Measurements from ENCODE around the gene TMEM91.
A peak's percentile ranks its signal among the peaks of the same experiment; 100 is the strongest.
"Not testable (repeated sequence)": the region's sequence is repeated elsewhere in the genome, so short reads cannot be mapped to it uniquely, and the experiment has no call there.

The TMEM91 gene

DNA sequence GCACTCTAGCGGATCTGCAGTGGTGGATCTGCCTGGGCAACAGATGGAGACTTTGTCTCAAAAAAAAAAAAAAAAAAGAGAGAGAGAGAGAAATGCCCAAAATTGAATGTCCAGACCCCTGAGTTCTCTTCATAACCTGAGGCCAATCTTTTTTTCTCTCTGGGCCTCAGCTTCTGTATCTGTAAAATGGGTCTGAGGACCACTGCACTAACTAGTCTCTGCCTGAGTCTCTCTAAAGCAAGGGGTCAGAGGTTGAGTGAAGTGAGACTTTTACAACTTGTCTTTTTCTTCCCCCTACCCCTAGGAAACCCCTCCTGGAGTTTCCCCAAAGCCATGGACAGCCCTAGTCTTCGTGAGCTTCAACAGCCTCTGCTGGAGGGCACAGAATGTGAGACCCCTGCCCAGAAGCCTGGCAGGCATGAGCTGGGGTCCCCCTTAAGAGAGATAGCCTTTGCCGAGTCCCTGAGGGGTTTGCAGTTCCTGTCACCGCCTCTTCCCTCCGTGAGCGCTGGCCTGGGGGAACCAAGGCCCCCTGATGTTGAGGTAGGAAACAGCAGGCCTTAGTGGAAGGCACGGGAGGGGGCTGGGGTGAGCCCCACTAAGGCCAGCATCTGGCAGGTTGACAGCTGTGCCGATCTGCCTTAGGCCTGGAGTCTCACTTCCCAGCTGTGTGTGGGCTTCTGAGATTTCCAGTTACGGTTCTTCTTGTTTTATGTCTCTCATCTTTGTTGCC is 1.8 kb downstream of the TMEM91 start:
- DNase-seq (ENCODE audit: low read depth, low spot score): no peak

GRCh38 chr19:41381536-41381935 is 5.2 kb downstream of the TMEM91 start:
- DNase-seq (ENCODE audit: low read depth, low spot score): not testable (repeated sequence)

DNA sequence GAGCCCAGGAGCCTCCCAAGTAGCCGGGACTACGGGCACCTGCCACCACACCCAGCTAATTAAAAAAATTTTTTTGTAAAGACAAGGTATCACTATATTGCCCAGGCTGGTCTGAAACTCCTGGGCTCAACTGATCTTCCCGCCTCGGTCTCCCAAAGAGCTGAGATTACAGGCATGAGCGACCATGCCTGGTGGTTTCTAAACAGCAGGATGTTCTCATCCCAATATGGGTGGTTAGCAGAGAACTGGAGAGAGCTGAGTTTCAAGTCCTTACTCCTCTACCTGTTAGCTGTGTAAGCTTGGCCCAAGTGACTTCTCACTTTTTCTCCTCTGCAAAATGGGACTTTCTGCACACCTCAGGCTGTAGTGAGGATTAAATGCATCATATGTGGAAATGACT is 8.0 kb downstream of the TMEM91 start:
- no peak for DNase-seq (ENCODE audit: low read depth, low spot score)

DNA sequence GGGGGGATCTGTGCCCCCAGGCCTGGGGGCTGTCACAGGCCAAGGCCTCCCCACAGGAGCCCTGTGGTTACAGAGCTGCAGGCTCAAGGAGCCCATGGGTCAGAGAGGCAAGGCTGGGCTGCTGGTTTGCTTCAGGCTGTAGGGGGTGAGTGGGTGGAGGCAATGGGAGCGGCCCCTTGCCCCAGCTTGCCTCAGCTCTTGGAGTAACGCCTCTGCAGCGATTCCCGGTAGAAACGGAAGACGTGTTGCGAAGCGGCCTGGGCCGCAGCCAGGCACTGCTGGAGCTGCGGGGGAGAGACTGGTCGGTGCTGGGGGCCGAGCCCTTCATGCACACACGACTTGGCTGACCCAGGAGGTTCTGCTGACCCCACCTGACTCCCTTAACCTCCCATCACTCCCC is 10.1 kb downstream of the TMEM91 start:
- DNase-seq (ENCODE audit: low read depth, low spot score): no peak

DNA sequence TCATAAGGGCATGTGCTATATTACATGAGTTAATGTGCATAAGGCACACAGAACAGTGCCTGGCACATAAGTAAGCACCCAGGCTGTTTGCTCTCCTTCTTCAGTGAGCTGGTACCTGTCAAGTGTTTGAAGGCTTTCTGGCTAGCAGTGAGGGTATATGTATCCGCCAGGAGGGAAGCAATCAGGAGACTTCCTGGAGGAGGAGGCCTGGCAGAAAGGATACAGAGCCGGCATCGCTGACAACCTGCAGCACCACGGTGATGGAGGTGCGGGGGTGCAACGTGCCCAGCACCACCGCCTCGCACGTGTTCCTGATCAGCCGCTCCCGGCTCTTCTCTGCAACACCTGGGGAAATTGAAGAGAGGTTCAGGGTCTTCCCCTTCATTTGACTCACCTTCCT is 15.3 kb downstream of the TMEM91 start:
- no peak for DNase-seq (ENCODE audit: low read depth, low spot score)

DNA sequence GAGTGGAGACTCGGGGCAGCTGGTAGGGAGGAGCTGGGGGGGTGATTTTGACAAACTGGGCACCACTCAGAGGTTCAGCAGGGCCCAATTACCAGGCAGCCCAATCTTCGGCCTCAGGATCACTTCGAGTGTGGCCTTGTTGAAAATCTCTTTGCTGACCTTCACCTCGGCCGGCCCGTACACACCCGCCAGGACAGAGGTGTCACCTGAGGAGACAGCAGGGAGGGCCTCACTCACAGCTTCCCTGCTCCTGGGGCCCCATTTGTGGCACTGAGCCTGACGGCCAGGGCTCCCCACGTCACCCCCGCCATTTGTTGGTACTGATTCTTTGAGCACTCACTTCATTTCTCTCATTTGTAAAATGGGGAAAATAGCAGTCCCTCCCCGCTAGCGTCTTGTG is 16.4 kb downstream of the TMEM91 start:
- DNase-seq (ENCODE audit: low read depth, low spot score): no peak

DNA sequence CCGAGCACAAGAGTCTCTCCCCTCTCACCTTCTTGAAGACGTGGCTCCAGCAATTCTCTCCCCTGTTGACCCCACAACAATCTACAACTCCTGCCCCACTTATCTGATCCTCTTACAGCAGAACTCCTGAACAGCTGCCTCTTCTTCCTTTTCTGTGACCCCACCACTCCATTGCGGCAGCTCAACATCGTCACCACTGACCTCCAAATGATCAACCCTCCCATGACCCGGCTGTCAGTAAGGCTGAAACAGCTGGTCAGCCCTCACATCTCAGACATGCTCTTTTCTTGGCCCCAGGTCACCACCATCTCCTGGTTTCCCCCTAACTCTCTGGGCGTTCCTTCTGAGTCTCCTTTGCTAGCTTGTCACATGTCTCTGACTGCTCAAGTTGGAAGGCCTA is 19.0 kb downstream of the TMEM91 start:
- no peak for DNase-seq (ENCODE audit: low read depth, low spot score)

DNA sequence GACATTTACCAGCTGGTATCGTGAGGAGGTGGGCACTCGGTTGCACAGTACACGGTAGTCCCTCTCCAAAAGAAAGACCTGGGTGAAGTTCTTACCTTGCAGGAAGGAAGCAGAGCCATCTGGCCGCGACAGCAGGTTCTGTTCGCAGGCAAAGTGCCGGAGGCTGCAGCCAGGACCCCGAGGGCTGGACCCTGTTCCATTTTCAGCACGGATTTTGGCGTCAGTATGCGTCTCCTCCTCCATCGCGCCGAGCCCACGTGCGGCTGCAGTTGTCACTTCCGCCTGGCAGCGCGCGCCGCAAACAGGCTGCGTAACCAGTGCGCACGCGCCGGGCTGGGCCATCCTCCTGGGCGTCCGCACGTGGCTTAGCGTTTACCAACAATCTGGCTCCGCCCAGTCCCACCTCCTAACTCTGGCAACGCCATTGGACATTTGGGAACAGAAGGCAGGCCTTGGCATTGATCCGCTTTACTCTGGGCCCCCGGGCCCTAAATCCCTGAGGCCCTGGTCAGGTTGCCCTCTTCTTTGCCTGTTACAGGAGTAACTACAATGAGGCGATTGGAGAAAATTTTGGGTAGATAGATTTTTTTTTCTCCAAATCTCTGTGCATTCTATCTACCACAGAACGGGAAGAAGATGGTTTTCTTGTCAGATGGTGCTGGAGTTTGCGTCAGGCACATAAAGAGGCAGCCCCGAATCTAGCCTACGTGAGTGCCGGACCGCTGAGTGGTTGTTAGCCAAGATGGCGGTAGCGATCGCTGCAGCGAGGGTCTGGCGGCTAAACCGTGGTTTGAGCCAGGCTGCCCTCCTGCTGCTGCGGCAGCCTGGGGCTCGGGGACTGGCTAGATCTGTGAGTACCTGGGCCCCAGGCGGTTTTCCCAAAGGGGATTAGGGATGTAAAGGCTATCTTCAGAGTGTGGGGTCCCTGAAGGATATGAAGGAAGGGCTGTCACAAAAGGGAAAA is 21.0 kb downstream of the TMEM91 start, which contains the start of the genes BCKDHA and EXOSC5:
TSS of gene BCKDHA (plus strand) at position 733 of the 964 bp plus-strand sequence. CDS start at position 743, 10 bp downstream.
TSS of gene EXOSC5 (minus strand) at position 274 of the 964 bp plus-strand sequence. CDS start at position 243, 31 bp downstream.
- peak; percentile 99 for DNase-seq (ENCODE audit: low read depth, low spot score)

- no peak for DNase-seq (ENCODE audit: low read depth, low spot score)
These were observed 21.7 kb downstream of the TMEM91 start for GRCh38 chr19:41398050-41398418.

- no peak for DNase-seq (ENCODE audit: low read depth, low spot score)
These were observed 22.3 kb downstream of the TMEM91 start for GRCh38 chr19:41398598-41398997.

DNA sequence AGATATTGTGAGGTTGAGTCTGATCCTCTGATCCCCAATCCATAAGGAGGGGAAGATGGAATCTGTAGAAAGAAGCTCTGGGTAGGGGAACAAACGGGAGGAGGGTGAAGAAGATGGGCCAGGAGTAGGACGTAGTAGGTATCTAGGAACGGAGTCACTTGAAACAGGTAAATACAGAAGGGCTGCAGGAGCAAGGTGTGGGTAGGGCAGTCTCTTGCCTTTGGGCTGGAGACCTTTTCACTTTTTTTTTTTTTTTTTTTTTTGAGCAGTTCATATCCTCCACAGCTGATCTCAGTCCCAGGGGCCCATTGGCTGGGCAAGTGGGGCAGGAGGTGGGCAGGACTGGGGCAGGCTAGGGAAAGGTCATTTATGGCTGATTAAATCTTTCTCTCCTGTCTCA is 22.8 kb downstream of the TMEM91 start:
- DNase-seq (ENCODE audit: low read depth, low spot score): no peak

DNA sequence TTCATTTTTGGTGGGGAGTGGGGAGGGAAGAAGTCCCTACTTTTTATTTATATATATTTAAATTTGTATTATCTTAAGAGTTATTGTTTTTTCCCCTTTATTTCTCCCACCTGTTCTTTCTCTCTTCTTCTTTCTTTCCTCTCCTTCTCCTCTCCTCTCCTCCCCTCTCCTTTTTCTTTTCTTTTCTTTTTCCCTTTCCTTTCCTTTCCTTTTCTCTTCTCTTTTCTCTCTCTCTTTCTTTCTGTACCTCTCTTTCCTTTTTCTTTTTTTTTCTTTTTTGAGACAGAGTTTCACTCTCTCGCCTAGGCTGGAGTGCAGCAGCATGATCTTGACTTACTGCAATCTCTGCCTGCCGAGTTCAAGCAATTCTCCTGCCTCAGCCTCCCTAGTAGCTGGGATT is 23.2 kb downstream of the TMEM91 start:
- no peak for DNase-seq (ENCODE audit: low read depth, low spot score)

DNA sequence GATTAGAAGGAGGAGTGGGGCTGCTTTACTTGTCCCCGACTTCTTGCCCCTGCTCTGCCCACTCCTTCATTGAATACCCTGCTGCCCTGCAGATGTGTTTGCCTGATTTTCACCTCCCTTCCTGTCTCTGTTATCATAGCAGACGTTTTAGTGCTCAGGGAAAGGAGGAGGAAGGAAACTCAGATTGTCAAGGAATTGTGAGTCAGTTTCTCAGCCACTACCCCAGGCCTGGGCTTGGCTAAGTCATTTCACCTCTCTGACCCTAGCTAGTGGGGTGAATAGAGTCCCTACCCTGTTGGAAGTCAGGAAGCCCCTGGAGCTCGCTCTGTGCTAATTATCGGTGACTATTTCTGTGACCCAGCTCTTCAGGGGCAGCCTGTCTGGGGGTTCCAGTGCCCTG is 25.1 kb downstream of the TMEM91 start:
- DNase-seq (ENCODE audit: low read depth, low spot score): no peak

DNA sequence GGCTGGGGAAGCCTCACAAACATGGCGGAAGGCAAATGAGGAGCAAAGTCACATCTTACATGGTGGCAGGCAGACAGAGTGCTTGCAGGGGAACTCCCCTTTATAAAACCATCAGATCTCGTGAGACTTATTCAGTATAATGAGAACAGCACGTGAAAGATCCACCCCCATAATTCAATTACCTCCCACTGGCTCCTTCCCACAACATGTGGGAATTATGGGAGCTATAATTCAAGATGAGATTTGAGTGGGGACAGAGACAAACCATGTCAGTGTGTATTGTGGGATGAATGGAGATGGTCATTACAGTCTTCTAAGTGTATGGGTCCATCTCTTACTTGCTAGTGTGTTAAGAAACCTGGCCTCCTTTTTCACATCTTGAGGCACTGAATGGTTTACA is 25.7 kb downstream of the TMEM91 start:
- DNase-seq (ENCODE audit: low read depth, low spot score): no peak

- DNase-seq (ENCODE audit: low read depth, low spot score): no peak
These were observed 27.0 kb downstream of the TMEM91 start for GRCh38 chr19:41403181-41403970.

GRCh38 chr19:41405776-41406175 is 29.4 kb downstream of the TMEM91 start:
- DNase-seq (ENCODE audit: low read depth, low spot score): no peak

DNA sequence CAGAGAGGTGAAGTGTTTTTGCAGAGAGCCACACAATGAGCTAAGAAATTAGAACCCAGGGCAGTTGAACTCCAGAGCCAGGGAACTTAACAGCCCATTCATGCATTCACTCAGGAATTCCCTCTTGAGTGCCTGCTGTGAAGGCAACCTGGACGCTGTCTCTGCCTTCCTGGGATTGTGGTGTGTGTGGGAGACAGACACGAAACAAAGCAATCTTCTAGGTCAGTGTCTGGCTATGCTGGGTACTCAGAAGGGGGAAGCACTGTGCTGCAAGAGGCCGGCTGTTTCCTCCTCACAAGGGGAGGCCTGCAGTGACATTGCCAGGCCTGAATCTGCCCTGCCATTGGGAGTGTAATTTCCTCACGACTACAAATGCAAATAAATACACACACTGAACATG is 30.9 kb downstream of the TMEM91 start:
- no peak for DNase-seq (ENCODE audit: low read depth, low spot score)

- no peak for DNase-seq (ENCODE audit: low read depth, low spot score)
These were observed 31.9 kb downstream of the TMEM91 start for GRCh38 chr19:41408256-41408655.

DNA sequence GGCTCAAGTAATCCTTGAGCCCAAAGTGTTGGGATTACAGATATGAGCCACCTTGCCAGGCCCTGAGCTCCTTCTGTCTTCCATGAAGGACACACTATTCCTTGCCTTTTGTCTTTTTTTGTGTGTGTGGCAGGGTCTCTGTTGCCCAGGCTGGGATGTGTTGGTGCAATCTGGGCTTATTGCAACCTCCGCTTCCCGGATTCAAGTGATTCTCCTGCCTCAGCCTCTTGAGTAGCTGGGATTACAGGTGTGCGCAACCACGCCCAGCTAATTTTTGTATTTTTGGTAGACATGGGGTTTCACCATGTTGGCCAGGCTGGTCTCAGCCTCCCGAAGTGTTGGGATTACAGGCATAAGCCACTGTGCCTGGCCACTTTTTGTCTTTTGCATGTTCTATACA is 32.5 kb downstream of the TMEM91 start:
- DNase-seq (ENCODE audit: low read depth, low spot score): not testable (repeated sequence)

GRCh38 chr19:41409288-41409687 is 33.0 kb downstream of the TMEM91 start:
- DNase-seq (ENCODE audit: low read depth, low spot score): no peak

GRCh38 chr19:41410336-41411054 is 34.2 kb downstream of the TMEM91 start:
- DNase-seq (ENCODE audit: low read depth, low spot score): no peak
